ENCODE data around the gene CLASP1.

DNA sequence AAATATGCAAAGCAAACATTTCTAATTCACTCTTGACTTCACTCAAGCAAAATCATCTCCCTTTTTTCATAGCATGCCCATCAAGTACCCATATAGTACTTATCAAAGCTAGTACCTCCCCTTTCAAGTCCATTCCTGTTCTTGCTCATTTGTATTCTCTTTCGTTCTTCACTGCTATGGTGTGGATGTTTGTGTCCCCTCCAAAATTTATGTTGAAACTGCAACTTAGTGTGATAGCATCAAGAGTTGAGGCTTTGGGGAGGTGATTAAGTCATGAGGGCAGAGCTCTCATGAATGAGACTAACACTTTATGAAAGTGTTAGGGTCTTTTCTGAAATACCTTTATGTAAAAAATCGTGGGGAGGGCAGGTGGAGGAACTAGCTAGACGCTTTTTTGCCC lies 65.7 kb downstream of the CLASP1 start:
- TF ChIP-seq CTCF (conservative IDR thresholded peaks at IDR 0.05; ENCODE audit: low read depth in 2 of 2): no peak
- TF ChIP-seq, protein P1, sequence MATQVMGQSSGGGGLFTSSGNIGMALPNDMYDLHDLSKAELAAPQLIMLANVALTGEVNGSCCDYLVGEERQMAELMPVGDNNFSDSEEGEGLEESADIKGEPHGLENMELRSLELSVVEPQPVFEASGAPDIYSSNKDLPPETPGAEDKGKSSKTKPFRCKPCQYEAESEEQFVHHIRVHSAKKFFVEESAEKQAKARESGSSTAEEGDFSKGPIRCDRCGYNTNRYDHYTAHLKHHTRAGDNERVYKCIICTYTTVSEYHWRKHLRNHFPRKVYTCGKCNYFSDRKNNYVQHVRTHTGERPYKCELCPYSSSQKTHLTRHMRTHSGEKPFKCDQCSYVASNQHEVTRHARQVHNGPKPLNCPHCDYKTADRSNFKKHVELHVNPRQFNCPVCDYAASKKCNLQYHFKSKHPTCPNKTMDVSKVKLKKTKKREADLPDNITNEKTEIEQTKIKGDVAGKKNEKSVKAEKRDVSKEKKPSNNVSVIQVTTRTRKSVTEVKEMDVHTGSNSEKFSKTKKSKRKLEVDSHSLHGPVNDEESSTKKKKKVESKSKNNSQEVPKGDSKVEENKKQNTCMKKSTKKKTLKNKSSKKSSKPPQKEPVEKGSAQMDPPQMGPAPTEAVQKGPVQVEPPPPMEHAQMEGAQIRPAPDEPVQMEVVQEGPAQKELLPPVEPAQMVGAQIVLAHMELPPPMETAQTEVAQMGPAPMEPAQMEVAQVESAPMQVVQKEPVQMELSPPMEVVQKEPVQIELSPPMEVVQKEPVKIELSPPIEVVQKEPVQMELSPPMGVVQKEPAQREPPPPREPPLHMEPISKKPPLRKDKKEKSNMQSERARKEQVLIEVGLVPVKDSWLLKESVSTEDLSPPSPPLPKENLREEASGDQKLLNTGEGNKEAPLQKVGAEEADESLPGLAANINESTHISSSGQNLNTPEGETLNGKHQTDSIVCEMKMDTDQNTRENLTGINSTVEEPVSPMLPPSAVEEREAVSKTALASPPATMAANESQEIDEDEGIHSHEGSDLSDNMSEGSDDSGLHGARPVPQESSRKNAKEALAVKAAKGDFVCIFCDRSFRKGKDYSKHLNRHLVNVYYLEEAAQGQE (IDR thresholded peaks at IDR 0.05; ENCODE audit: unreplicated experiment): no peak
- no peak for TF ChIP-seq ETS1 (IDR thresholded peaks at IDR 0.05)
- no peak for TF ChIP-seq EZH2phosphoT487 (IDR thresholded peaks at IDR 0.05; ENCODE audit: unreplicated experiment)
- no peak for TF ChIP-seq POLR2AphosphoS5 (IDR thresholded peaks at IDR 0.05; ENCODE audit: low read depth)
- TF ChIP-seq ZNF331 (CRISPR knock-in tag; IDR thresholded peaks at IDR 0.05; ENCODE audit: low read depth): no peak
- TF ChIP-seq EZH2 (IDR thresholded peaks at IDR 0.05; ENCODE audit: low read depth, unreplicated experiment): no peak
- no peak for TF ChIP-seq JUNB (IDR thresholded peaks at IDR 0.05; ENCODE audit: unreplicated experiment)
- TF ChIP-seq CREB1 (CRISPR knock-in tag; IDR thresholded peaks at IDR 0.05; ENCODE audit: low read depth): no peak
- TF ChIP-seq NANOG (IDR thresholded peaks at IDR 0.05; ENCODE audit: borderline replicate concordance): no peak
